22Rv1 (cell line): ENCODE results near the gene AUTS2.
A peak's percentile ranks its signal among the peaks of the same experiment; 100 is the strongest.

ENCODE experiments used
- H3K27ac ChIP-seq: fragments of 450-650 bp; 2 replicates; pipeline ENCODE4 v1.5.1; 2017
- CTCF ChIP-seq: fragments of 450-650 bp; IDR thresholded peaks from 2 replicates; pipeline ENCODE4 v1.5.1; 2017; ENCODE audit warnings: mild to moderate bottlenecking
- ZFX ChIP-seq: fragments of 450-650 bp; IDR thresholded peaks from 2 replicates; pipeline ENCODE4 v1.6.1; 2017; ENCODE audit warnings: antibody characterized with exemption, borderline replicate concordance

The AUTS2 gene

GRCh38 chr7:69892790-69893189 is 294.5 kb downstream of the AUTS2 start:
- no peak overlapping the region for H3K27ac ChIP-seq
- TF ChIP-seq CTCF (0 out of 2 replicates have a peak, but pooled peaks have one; percentile 9), ZFX (no peak)

- H3K27ac ChIP-seq, result no peak overlapping the region
- TF ChIP-seq ZFX (no peak), CTCF (0 out of 2 replicates have a peak, but pooled peaks have one; percentile 13)
Measured at GRCh38 chr7:69893906-69894305, 295.6 kb downstream of the AUTS2 start.

GRCh38 chr7:69895446-69895845 is 297.2 kb downstream of the AUTS2 start:
- no peak overlapping the region for H3K27ac ChIP-seq
- TF ChIP-seq CTCF (no peak), ZFX (no peak)

GRCh38 chr7:69896121-69896520 is 297.8 kb downstream of the AUTS2 start:
- no peak overlapping the region for H3K27ac ChIP-seq
- TF ChIP-seq ZFX (no peak), CTCF (no peak)

- TF ChIP-seq CTCF (no peak), ZFX (no peak)
- no peak overlapping the region for H3K27ac ChIP-seq
Measured at GRCh38 chr7:69898189-69898588, 299.9 kb downstream of the AUTS2 start.

- no peak for TF ChIP-seq CTCF
- TF ChIP-seq ZFX, result no peak
- H3K27ac ChIP-seq, result no peak overlapping the region
Measured at GRCh38 chr7:69903410-69903809, 305.1 kb downstream of the AUTS2 start.

- H3K27ac ChIP-seq, result no peak overlapping the region
Measured at GRCh38 chr7:69906283-69906995, 308.2 kb downstream of the AUTS2 start.

More at GRCh38 chr7:69906283-69906995, 308.2 kb downstream of the AUTS2 start:
- TF ChIP-seq ZFX (no peak), CTCF (no peak)
